Ramos (cell line): ENCODE results near the gene VPS4A.
"Not testable (repeated sequence)": the region's sequence is repeated elsewhere in the genome, so short reads cannot be mapped to it uniquely, and the experiment has no call there.

Experiments
- in situ Hi-C: fragments of 300-500 bp; cut with MboI; formaldehyde crosslinking; loops from one replicate; pipeline ENCODE4 v1.14.3; 2022; ENCODE audit warnings: low sequenced_read_pairs; ENCODE audit not compliant: unreplicated experiment

Gene VPS4A

DNA sequence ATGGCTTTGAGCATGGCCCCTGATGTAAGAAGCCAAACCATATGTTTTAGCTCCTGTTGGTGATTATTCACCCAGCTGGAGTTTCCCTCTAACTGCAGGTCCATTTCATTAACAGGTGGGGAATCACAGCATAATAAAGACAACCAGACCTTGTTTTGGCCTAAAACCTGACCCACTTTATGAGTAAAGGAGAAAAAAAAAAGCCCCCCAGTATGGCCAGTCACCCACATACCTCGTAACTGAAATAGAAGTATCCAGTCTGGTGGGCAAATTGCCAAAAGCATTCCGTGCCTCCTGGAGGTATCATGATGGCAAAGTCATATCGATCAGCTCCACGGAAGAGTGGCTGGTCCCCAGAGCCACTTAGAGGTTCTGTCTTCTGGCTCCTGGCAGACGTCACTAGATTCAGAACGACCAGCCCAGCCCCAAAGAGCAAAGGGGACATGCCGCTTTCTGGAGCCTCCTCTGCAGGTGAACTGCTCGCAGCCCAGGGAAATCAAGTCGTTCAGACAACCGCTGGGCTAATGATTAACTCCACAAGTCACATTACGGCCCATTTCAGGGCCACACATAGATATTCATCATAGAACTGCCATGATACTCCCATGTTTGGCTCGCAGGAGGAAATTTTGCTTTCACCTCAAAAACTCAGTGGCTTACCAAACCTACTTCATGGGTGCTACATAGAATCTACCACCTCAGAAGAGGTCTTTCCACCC, 40.3 kb downstream of the VPS4A start, which contains the start of gene TMED6:
TSS of gene TMED6 (minus strand) at position 478 of the 719 bp plus-strand sequence. CDS start at position 445, 33 bp downstream.
- in situ Hi-C loops: no loop called here

DNA sequence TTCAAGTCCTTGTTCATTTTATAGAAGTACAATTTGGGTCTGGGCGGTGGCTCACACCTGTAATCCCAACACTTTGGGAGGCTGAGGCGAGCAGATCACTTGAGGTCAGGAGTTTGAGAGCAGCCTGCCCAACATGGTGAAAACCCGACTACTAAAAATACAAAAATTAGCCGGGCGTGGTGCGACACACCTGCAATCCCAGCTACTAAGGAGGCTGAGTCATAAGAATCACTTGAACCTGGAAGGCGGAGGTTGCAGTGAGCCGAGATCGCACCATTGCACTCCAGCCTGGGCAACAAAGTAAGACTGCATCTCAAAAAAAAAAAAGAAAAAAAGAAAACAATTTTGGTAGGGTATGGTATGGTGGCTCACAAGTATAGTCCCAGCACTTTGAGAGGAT, 48.9 kb downstream of the VPS4A start:
- in situ Hi-C loops: not testable (repeated sequence)

DNA sequence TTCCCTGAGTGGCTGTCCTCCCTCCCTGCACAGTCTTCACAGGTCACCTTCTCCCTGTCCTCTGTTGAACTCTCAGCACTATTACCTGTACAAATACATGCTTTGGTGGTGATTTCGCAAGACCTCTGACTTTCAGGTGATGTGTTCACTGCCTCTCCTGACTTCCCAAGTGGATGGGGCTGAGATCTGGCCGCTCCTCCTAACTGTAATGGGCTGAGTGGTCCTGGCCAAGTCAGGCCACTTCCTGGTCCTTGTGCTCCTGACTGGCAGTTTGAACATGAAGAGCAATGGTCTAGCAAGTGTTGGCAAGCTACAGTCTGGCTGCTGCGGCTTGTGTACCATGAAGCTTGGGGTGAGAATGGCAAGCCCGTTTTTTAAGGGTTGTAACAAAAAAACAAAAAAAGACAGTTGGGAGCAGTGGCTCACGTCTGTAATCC, 52.1 kb downstream of the VPS4A start:
- in situ Hi-C loops: no loop called here

DNA sequence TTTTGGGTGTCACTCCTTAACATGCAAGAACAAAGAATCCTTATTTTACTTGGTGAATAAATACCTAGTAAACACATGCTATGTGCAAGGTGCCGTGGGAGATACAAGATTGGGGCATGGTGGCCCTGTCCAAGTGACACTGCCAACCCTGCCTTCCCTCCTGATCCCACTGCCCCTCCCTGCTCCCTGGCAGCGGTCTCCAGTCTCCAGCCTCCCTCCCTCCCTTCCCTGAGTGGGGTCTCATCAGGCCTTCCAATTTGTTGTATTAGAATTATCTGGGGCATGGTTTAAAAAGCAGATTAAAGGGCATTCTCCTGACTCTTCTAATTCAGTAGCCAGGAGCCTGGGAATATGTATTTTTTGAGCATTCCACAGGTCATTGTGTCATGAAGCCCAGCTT, 52.9 kb downstream of the VPS4A start:
- in situ Hi-C loops: no loop called here

DNA sequence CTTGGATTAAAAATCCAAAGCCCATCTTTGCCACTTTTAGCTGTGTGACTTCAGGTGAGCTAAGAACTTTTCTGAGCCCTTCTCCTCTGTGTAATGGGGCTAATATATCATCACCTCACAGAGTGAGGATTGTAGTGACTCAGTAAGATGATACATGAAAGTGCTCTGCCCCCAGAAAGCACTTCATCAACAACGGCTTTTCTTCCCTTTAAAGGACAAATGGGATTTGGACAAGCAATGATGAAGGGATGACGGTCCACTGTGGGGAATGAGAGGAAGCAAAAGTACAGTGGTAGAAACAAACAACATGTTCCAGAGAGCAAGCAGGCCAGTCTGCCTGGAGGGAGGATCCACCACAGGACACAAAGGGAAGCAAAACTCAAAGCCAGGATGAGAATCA, 54.8 kb downstream of the VPS4A start:
- in situ Hi-C loops: no loop called here

DNA sequence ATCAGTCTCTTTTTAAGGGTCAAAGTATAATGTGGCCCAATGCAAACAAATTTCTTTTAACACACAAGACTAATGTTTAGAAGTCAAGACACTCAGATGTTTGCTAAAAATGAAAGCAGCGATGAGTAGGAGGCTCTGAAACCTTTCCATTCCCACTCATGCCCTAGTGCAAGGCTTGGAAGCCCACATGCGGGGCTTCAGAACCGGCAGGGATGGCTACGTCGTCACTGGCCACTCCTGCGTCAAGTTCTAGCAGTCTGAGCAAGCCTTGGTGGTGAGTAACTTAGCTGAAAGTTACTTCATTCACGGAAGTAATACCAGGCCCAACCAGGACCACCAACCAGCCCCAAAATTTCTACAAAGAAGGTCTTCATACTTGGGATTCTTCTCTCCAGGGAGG, 55.3 kb downstream of the VPS4A start:
- in situ Hi-C loops: no loop called here

DNA sequence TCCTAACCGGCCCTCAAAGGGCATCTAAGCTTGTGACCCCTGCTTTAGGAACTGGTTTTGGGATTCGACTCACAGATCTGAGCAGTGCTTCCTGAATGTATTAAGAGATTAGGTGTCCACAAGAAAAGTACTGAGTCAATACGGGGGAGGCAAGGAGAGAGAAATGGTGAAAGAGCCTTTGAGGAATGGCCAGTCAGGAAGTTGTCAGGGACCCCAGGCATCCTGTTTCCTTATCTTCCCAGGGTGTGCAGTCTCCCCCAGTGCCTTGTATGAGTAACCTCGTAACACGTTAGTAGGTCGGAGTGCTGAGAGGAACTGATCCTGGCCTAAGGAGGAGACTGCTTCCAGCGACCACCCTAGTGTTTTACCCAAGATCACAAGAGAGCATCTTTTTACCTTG, 56.8 kb downstream of the VPS4A start:
- in situ Hi-C loops: no loop called here

DNA sequence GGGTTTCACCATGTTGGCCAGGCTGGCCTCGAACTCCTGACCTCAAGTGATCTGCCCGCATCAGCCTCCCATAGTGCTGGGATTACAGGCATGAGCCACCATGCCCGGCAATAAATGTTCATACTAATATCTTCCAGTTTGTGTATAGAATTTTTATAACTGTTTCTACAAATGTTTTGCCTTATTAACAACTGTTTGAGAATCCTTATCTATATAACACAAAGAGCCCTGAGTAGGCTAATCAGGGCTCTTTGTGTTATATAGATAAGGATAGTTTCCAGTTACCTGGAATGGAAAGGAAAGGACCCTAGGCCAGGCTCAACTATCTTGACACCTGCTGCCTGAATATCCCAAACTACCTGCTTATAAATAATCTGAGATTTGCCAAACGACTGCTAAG, 57.7 kb downstream of the VPS4A start:
- in situ Hi-C loops: no loop called here

DNA sequence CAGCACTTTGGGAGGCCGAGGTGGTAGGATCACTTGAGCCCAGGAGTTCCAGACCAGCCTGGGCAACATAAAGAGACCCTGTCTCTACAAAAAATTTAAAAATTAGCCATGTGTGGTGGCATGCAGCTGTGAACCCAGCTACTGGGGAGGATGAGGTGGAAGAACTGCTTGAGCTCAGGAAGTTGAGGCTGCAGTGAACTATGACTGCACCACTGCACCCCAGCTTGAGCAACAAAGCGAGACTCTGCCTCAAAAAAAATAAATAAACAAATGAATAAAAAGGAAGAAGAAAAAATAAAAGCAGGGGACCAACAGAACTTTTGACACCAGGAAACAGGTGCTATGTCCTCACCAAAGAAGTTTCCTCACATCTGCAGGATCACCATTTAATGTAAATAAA, 60.4 kb downstream of the VPS4A start:
- in situ Hi-C loops: no loop called here

DNA sequence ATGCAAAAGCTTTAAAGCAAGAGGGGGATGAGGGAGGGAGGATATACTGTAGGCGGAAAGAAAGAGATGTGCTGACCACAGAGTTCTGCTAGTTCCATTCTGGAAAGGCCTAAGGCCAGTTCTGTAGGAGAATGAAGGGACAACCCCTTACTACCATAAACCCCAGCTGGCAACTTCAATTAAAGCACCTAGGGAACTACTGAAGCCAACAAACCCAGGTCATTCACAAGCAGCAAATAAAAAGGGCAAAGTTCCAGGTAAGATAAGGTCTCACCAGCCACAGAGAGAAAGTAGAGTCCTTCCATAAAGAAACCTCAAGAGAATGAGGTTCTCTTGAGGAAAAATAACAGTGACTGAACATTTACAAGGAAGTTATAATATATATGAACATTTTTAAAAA, 61.9 kb downstream of the VPS4A start:
- in situ Hi-C loops: no loop called here
